Activated CD4-positive, alpha-beta T cell treated with anti-CD3 and anti-CD28 coated beads, Interleukin-2, amount 50 U/mL, for 1 hour (primary cell): ENCODE results near the gene AHNAK.
"Not testable (repeated sequence)": the region's sequence is repeated elsewhere in the genome, so short reads cannot be mapped to it uniquely, and the experiment has no call there.

Experiments used
- DNase-seq: peaks from one replicate; pipeline ENCODE4 v3.0.0-alpha.2; 2020

Gene AHNAK

GRCh38 chr11:62552485-62553079 is 6.0 kb upstream of the AHNAK start:
- no peak for DNase-seq

GRCh38 chr11:62550478-62550877 is 3.9 kb upstream of the AHNAK start:
- not testable (repeated sequence) for DNase-seq

- DNase-seq: no peak
Observed at GRCh38 chr11:62548545-62549335, 2.1 kb upstream of the AHNAK start.

GRCh38 chr11:62547691-62548281 is 1.2 kb upstream of the AHNAK start:
- no peak for DNase-seq

- no peak for DNase-seq
Observed at GRCh38 chr11:62546929-62547625, 471 bp upstream of the AHNAK start.

- peak; percentile 70 for DNase-seq
Observed at GRCh38 chr11:62545437-62546243, 966 bp downstream of the AHNAK start.

GRCh38 chr11:62544581-62545436 is 1.8 kb downstream of the AHNAK start:
- no peak for DNase-seq

GRCh38 chr11:62543680-62544444 is 2.7 kb downstream of the AHNAK start:
- DNase-seq: no peak

GRCh38 chr11:62542750-62543567 is 3.6 kb downstream of the AHNAK start:
- DNase-seq: peak; percentile 63

GRCh38 chr11:62542111-62542745 is 4.4 kb downstream of the AHNAK start:
- DNase-seq: no peak

GRCh38 chr11:62540804-62541701 is 5.6 kb downstream of the AHNAK start:
- no peak for DNase-seq

GRCh38 chr11:62539238-62539925 is 7.2 kb downstream of the AHNAK start:
- peak; percentile 43 for DNase-seq

- no peak for DNase-seq
Observed at GRCh38 chr11:62538470-62539237, 8.0 kb downstream of the AHNAK start.

GRCh38 chr11:62536301-62536957 is 10.2 kb downstream of the AHNAK start:
- no peak for DNase-seq

- DNase-seq: no peak
Observed at GRCh38 chr11:62535802-62536201, 10.8 kb downstream of the AHNAK start.
